Lower lobe of right lung (tissue), 2 donors: ENCODE measurements around the gene LRP1B. TPM values are rescaled to one million over a fixed set of nuclear protein-coding genes. Genes with fewer than 3 reads are reported as not detected.

Experiments used
- ATAC-seq, 2 donors: fragments of 200-7000 bp; cut with Tn5 transposase; one replicate each; pipeline ENCODE4 v1.9.1; 2020 to 2022; ENCODE audit warnings: mild to moderate bottlenecking in 2 of 2, moderate library complexity in 2 of 2
- DNase-seq: peaks from one replicate; pipeline ENCODE4 v3.0.0-alpha.2; 2020
- H3K27ac ChIP-seq: fragments of 200-600 bp; one replicate; pipeline ENCODE4 v1.8.0; 2022
- H3K27me3 ChIP-seq: fragments of 200-600 bp; one replicate; pipeline ENCODE4 v1.8.0; 2022; ENCODE audit warnings: low read depth
- H3K36me3 ChIP-seq: fragments of 200-600 bp; one replicate; pipeline ENCODE4 v1.8.0; 2022; ENCODE audit warnings: mild to moderate bottlenecking
- H3K4me1 ChIP-seq: fragments of 200-600 bp; one replicate; pipeline ENCODE4 v1.8.0; 2022
- H3K4me3 ChIP-seq: fragments of 200-600 bp; one replicate; pipeline ENCODE4 v1.8.0; 2022; ENCODE audit warnings: mild to moderate bottlenecking
- H3K9me3 ChIP-seq: fragments of 200-600 bp; one replicate; pipeline ENCODE4 v1.8.0; 2022
- intact Hi-C: fragments of 100-400 bp; cut with DNase I; formaldehyde crosslinking; loops from one replicate; pipeline ENCODE4 v1.11.0; 2022
- total RNA-seq: library from RNA; stranded (reverse); fragmentation: NEBNext Ultra II Directional; extraction: Animal tissue kit (Norgen Biotek cat#: 25700); gene quantifications from one replicate; pipeline ENCODE4 v1.2.1, GENCODE V29; 2021
- TF ChIP-seq, protein P1 (sequence below): fragments of 200-600 bp; IDR thresholded peaks from one replicate; pipeline ENCODE4 v1.8.0; 2022; ENCODE audit warnings: antibody characterized with exemption, mild to moderate bottlenecking
- donor health status: DM: no; HTN: yes; CAD: no; lungs with severe emphysema.

The LRP1B gene
- total RNA-seq, 1 donor from 2014 or later = 0.09 TPM

DNA sequence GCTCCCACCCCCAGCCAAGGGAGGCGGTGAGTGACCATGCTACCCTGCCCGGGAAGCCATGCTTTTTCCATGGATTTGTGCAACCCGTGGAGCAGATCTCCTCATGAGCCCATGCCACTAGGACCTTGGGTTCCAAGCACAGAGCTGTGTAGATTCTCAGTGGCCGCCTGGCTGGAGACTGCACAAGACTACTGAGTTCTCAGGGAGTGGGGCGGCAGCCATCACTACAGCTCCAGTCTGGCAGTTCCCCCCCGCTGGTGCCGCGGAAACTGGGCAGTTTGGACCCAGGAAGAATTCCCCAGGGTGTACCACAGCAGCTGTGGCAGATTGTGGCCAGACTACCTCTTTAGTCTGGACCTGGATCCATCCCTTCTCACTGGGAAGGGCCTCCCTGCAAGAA lies 470.6 kb downstream of the LRP1B start:
- Histone ChIP-seq H3K4me3 (no peak overlapping the region), H3K27me3 (no peaks in the 10 kb centered on the region), H3K27ac (no peak overlapping the region), H3K4me1 (no peaks in the 10 kb centered on the region), H3K9me3 (no peaks in the 10 kb centered on the region), H3K36me3 (no peaks in the 10 kb centered on the region)
- DNase-seq (no peak), ATAC-seq (no peak)
- TF ChIP-seq, protein P1, sequence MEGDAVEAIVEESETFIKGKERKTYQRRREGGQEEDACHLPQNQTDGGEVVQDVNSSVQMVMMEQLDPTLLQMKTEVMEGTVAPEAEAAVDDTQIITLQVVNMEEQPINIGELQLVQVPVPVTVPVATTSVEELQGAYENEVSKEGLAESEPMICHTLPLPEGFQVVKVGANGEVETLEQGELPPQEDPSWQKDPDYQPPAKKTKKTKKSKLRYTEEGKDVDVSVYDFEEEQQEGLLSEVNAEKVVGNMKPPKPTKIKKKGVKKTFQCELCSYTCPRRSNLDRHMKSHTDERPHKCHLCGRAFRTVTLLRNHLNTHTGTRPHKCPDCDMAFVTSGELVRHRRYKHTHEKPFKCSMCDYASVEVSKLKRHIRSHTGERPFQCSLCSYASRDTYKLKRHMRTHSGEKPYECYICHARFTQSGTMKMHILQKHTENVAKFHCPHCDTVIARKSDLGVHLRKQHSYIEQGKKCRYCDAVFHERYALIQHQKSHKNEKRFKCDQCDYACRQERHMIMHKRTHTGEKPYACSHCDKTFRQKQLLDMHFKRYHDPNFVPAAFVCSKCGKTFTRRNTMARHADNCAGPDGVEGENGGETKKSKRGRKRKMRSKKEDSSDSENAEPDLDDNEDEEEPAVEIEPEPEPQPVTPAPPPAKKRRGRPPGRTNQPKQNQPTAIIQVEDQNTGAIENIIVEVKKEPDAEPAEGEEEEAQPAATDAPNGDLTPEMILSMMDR = no peak
- intact Hi-C loops = no loop called here

DNA sequence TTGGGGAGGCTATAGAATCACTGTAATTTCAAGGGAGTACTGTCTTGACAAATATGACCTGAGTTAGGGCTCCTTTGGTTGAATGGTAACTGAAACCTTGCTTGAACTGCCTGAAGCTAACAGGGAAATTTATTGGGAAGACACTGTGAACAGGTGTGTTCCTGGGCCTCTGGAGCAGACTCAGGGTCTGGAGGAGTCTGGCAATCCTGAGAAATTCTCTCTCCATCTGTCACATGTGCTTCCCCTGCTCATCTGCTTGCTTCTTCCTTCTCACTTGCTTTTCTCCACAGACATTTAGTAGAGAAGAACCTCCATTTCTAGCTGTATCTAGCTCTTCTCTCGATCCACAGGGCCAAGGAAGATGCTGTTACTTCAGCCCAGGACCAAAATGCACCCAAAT lies 476.5 kb downstream of the LRP1B start:
- no peaks in the 10 kb centered on the region for H3K9me3 ChIP-seq
- TF ChIP-seq, protein P1 = no peak
- DNase-seq = no peak
- no peak overlapping the region for H3K4me3 ChIP-seq
- ATAC-seq = no peak
- H3K27ac ChIP-seq = no peak overlapping the region
- no peaks in the 10 kb centered on the region for H3K36me3 ChIP-seq
- no peaks in the 10 kb centered on the region for H3K4me1 ChIP-seq
- H3K27me3 ChIP-seq = no peaks in the 10 kb centered on the region
- intact Hi-C loops = no loop called here

DNA sequence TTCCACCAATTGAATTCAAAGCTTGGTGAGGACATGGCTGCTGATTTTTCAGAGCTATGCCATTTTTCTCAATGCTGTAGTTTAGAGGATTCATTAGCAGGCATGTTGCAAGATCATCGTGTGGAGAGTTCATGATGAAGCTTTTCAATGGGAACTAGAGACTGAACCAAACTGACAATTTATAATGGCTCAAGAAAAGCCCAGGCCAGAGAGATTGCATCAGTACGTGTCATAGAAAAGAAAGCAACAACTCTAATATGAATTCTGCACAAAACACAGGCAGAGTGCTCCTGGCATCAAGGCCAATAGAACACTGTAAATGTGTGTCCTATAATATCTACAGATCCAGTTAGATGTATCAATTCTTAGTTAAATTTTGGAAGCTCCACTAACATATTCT lies 477.6 kb downstream of the LRP1B start:
- no peak for ATAC-seq
- TF ChIP-seq, protein P1 = no peak
- Histone ChIP-seq H3K27me3 (no peaks in the 10 kb centered on the region), H3K36me3 (no peaks in the 10 kb centered on the region), H3K4me3 (no peak overlapping the region), H3K9me3 (no peaks in the 10 kb centered on the region), H3K4me1 (no peaks in the 10 kb centered on the region), H3K27ac (no peak overlapping the region)
- no peak for DNase-seq
- intact Hi-C loops = no loop called here

- intact Hi-C loops = no loop called here
- no peaks in the 10 kb centered on the region for H3K36me3 ChIP-seq
- no peak for DNase-seq
- no peaks in the 10 kb centered on the region for H3K4me1 ChIP-seq
- no peaks in the 10 kb centered on the region for H3K27me3 ChIP-seq
- no peak overlapping the region for H3K4me3 ChIP-seq
- TF ChIP-seq, protein P1 = no peak
- no peak for ATAC-seq
- H3K27ac ChIP-seq = no peak overlapping the region
- no peaks in the 10 kb centered on the region for H3K9me3 ChIP-seq
Observed at GRCh38 chr2:141652308-141652707, 478.5 kb downstream of the LRP1B start.

DNA sequence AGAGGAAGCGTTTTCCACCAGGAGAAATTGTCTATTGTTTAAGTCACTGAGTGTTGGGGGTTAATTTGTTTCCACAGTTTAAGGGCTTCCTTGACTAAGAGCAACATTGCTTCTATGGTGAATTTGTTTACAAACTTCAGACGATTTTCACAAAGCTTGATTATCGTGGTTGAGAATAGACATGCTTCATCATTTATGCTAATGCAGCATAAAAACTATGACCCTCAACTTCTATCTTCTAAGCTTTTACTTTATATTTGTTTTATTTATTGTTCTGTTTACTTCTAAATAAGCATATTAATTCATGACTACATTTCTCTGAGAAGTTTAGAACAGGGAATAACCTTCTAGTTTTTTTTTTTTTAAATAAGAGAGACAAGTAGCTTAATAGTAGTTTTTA lies 483.5 kb downstream of the LRP1B start:
- intact Hi-C loops = no loop called here
- ATAC-seq = no peak

More for the DNA sequence above, 483.5 kb downstream of the LRP1B start:
- Histone ChIP-seq H3K27ac (no peak overlapping the region), H3K4me3 (no peak overlapping the region), H3K9me3 (no peaks in the 10 kb centered on the region), H3K27me3 (no peaks in the 10 kb centered on the region), H3K36me3 (no peaks in the 10 kb centered on the region), H3K4me1 (no peaks in the 10 kb centered on the region)
- TF ChIP-seq, protein P1 = no peak
- no peak for DNase-seq
